ENCODE results near the gene TARS3.
A peak's percentile ranks its signal among the peaks of the same experiment; 100 is the strongest.

TARS3 gene

DNA sequence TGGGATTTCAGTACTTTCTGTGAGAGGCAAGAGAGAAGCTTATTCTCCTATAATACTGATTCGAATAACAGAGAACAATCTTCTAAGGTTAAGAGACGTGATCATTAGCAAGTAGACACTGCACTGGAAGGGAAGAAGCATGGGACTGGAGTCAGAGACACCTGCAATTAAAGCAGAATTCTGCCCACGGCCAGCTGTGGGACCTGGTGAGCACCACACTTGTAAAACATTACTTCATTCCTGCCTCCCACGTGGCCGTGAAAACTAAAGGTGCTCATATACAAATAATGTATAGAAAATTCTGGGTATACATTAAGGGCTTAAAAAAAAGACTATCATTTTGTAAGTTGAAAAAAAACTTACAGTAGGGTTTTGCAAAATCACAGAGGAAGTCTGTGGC lies 74.1 kb downstream of the TARS3 start:
- Histone ChIP-seq H4K20me1 (ENCODE audit: insufficient read depth, low read length, poor library complexity, severe bottlenecking) (peaks cover 34% of the 10 kb centered on the region), H3K4me3 (ENCODE audit: low read length, poor library complexity, severe bottlenecking) (peak overlapping the region; percentile 98), H3K27me3 (ENCODE audit: insufficient read depth, low read length, poor library complexity, severe bottlenecking) (no peaks in the 10 kb centered on the region), H2AFZ (ENCODE audit: low read length) (no peak overlapping the region), H3K79me2 (ENCODE audit: insufficient read depth, low read length) (peaks cover 64% of the 10 kb centered on the region), H3K4me1 (ENCODE audit: insufficient read depth, low read length, poor library complexity, severe bottlenecking) (peaks cover 27% of the 10 kb centered on the region), H3F3A (ENCODE audit: low read depth) (peaks cover 13% of the 10 kb centered on the region; the same call in 1 of the 2 replicates), H3K9ac (ENCODE audit: low read depth, low read length, poor library complexity, severe bottlenecking) (peak overlapping the region; percentile 96), H3K9me3 (ENCODE audit: insufficient read depth, low read depth, low read length) (no peaks in the 10 kb centered on the region), H3K9me2 (replicated peaks; ENCODE audit: low read depth, low read length) (no peaks in the 10 kb centered on the region), H3K4me2 (ENCODE audit: low read depth, low read length, poor library complexity, severe bottlenecking) (peak overlapping the region; percentile 97), H3K36me3 (ENCODE audit: insufficient read depth, low read length) (peaks cover 9% of the 10 kb centered on the region; the same call in 1 of the 2 replicates)
- no peak for TF ChIP-seq EZH2phosphoT487 (IDR thresholded peaks at IDR 0.05; ENCODE audit: borderline replicate concordance)
- TF ChIP-seq, protein P1, sequence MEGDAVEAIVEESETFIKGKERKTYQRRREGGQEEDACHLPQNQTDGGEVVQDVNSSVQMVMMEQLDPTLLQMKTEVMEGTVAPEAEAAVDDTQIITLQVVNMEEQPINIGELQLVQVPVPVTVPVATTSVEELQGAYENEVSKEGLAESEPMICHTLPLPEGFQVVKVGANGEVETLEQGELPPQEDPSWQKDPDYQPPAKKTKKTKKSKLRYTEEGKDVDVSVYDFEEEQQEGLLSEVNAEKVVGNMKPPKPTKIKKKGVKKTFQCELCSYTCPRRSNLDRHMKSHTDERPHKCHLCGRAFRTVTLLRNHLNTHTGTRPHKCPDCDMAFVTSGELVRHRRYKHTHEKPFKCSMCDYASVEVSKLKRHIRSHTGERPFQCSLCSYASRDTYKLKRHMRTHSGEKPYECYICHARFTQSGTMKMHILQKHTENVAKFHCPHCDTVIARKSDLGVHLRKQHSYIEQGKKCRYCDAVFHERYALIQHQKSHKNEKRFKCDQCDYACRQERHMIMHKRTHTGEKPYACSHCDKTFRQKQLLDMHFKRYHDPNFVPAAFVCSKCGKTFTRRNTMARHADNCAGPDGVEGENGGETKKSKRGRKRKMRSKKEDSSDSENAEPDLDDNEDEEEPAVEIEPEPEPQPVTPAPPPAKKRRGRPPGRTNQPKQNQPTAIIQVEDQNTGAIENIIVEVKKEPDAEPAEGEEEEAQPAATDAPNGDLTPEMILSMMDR (conservative IDR thresholded peaks at IDR 0.05; ENCODE audit: low read length), result no peak

DNA sequence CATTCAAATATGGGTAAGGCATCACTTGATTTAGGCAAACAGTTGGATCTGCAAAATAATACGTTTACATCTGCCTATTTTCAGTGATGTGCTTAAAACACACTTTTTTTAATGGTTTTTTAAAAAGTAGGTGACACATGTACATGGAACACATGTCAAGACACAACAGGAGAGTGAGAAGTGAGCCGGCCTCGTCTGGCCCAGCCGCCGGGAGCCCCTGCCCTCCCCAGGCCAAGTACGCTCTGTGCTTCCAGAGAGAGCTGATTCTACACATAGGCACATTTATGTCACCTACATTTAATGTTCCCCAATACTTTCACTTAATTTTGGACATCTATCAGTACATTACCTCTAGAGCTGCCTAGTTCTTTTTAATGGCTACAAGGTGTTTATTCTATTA lies 75.9 kb downstream of the TARS3 start:
- peaks cover 64% of the 10 kb centered on the region for H3K79me2 ChIP-seq (ENCODE audit: insufficient read depth, low read length)
- peaks cover 34% of the 10 kb centered on the region for H4K20me1 ChIP-seq (ENCODE audit: insufficient read depth, low read length, poor library complexity, severe bottlenecking)
- H3K9me2 ChIP-seq (replicated peaks; ENCODE audit: low read depth, low read length), result no peaks in the 10 kb centered on the region
- peaks cover 23% of the 10 kb centered on the region; the same call in 1 of the 2 replicates for H3K36me3 ChIP-seq (ENCODE audit: insufficient read depth, low read length)
- no peaks in the 10 kb centered on the region for H3F3A ChIP-seq (ENCODE audit: low read depth)
- TF ChIP-seq, protein P1 (conservative IDR thresholded peaks at IDR 0.05; ENCODE audit: low read length), result no peak
- TF ChIP-seq EZH2phosphoT487 (IDR thresholded peaks at IDR 0.05; ENCODE audit: borderline replicate concordance), result no peak
- peak overlapping the region; percentile 96 for H3K9ac ChIP-seq (ENCODE audit: low read depth, low read length, poor library complexity, severe bottlenecking)
- no peaks in the 10 kb centered on the region for H3K27me3 ChIP-seq (ENCODE audit: insufficient read depth, low read length, poor library complexity, severe bottlenecking)
- H3K9me3 ChIP-seq (ENCODE audit: insufficient read depth, low read depth, low read length), result no peaks in the 10 kb centered on the region
- peak overlapping the region; percentile 97 for H3K4me2 ChIP-seq (ENCODE audit: low read depth, low read length, poor library complexity, severe bottlenecking)
- peaks cover 27% of the 10 kb centered on the region for H3K4me1 ChIP-seq (ENCODE audit: insufficient read depth, low read length, poor library complexity, severe bottlenecking)
- no peak overlapping the region for H3K4me3 ChIP-seq (ENCODE audit: low read length, poor library complexity, severe bottlenecking)
- no peak overlapping the region for H2AFZ ChIP-seq (ENCODE audit: low read length)

DNA sequence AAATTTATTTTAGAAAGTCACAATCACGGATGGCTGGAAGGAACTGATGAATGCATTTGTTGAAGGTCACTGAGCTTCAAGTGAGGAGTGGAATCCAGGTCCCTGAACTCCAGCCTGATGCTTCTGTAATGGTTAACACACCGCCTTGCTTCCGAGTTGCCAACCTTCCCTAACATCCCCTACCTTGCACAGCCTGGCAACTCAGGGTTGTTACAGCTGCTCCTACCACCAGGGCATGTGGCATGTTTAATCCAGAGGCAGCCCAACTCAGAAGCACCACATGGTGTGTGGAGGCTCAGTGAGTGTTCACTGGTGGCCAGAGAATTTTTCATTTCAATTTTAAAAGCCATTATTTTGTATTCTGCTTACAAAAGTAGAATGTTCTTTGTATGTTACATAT lies 77.0 kb downstream of the TARS3 start:
- peaks cover 37% of the 10 kb centered on the region for H4K20me1 ChIP-seq (ENCODE audit: insufficient read depth, low read length, poor library complexity, severe bottlenecking)
- H3K36me3 ChIP-seq (ENCODE audit: insufficient read depth, low read length), result peaks cover 23% of the 10 kb centered on the region; the same call in 1 of the 2 replicates
- no peak overlapping the region for H3K4me2 ChIP-seq (ENCODE audit: low read depth, low read length, poor library complexity, severe bottlenecking)
- peaks cover 34% of the 10 kb centered on the region for H3K4me1 ChIP-seq (ENCODE audit: insufficient read depth, low read length, poor library complexity, severe bottlenecking)
- H3F3A ChIP-seq (ENCODE audit: low read depth), result no peaks in the 10 kb centered on the region; the same call in 1 of the 2 replicates
- H3K4me3 ChIP-seq (ENCODE audit: low read length, poor library complexity, severe bottlenecking), result no peak overlapping the region
- no peak overlapping the region for H2AFZ ChIP-seq (ENCODE audit: low read length)
- no peaks in the 10 kb centered on the region for H3K27me3 ChIP-seq (ENCODE audit: insufficient read depth, low read length, poor library complexity, severe bottlenecking)
- H3K9me2 ChIP-seq (replicated peaks; ENCODE audit: low read depth, low read length), result no peaks in the 10 kb centered on the region
- H3K9me3 ChIP-seq (ENCODE audit: insufficient read depth, low read depth, low read length), result no peaks in the 10 kb centered on the region
- H3K9ac ChIP-seq (ENCODE audit: low read depth, low read length, poor library complexity, severe bottlenecking), result peak overlapping the region; percentile 12
- peaks cover 55% of the 10 kb centered on the region for H3K79me2 ChIP-seq (ENCODE audit: insufficient read depth, low read length)
- TF ChIP-seq EZH2phosphoT487 (IDR thresholded peaks at IDR 0.05; ENCODE audit: borderline replicate concordance), result no peak
- TF ChIP-seq, protein P1 (conservative IDR thresholded peaks at IDR 0.05; ENCODE audit: low read length), result no peak
